GM18508 (cell line): ENCODE results near the gene PITHD1.
"Not testable (repeated sequence)": the region's sequence is repeated elsewhere in the genome, so short reads cannot be mapped to it uniquely, and the experiment has no call there.

Experiments
- ATAC-seq: cut with Tn5 transposase; IDR thresholded peaks from one replicate; pipeline ENCODE4 v1.9.1; 2021; ENCODE audit warnings: moderate number of reproducible peaks; ENCODE audit not compliant: insufficient read depth, unreplicated experiment

The PITHD1 gene

DNA sequence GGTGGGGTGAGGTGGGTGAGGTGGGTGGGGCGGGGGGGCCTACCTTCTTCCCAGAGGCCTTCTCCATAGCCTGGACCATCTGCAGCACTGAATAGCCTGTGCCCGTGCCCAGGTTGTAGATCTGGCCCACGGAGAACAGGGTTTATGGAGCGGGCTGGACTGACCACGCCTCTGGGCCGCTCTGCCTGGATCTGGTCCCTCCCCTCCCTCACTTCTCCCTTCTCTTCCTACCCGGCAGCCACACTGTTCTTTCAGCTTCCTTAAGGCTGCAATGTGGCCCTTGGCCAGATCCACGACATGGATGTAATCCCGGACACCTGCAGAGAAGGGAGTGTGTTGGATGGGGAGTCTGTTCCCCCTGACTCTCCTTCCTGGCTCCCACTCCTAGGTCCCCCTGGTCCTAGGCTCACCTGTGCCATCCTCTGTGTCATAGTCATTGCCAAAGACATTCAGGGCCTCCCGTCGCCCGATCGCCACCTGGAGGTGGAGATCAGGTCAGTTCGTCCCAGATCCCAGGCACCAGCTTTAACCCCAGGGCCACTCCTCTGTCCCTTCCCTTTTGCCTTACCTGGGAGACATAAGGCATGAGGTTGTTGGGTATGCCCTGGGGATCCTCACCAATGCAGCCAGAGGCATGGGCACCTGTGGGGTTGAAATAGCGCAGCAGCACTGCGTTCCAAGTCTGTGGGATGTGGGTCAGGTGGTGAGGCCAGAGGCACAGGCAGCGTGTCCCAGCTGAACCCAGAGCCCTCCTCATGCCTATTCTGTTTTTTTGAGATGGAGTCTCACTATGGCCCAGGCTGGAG is 18.5 kb downstream of the PITHD1 start:
- ATAC-seq, result no peak

DNA sequence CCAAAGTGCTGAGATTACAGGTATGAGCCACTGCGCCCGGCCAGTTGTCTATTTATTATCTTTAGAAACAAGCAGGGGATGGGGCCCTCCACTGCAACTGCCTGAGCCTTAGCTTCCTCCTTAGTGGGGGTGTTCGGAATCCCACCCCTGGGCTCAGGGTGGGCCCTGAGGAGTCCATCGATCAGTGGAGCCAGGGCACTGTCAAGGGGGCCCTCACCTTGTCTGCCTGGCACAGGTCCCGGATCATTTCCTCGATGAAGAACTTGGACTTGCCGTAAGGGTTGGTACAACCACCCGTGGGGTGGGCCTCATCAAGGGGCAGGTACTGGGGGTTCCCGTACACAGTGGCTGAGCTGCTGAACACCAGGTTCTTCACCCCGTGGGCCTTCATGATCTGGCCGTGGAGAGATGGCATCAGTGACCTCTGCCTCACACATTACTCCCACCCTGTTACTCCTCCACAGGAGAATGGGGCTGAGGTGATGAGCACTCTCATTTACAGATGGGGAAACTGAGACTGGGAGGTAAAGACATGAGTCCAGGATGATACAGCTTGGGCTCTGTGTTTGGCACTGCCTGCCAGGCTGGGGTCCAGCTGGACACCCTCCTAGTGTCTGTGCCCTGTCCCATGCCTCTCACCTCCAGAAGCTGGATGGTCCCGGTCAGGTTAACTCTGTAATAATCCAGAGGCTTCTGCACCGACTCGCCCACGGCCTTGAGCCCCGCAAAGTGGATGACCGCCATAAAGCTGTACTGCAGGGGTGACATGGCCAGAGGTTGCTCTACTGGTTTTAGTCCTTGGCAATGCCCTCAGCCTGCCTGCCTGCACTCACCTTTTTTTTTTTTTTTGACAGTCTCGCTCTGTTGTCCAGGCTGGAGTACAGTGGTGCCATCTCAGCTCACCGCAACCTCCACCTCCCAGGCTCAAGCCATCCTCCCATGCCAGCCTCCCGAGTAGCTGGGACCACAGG is 19.5 kb downstream of the PITHD1 start:
- no peak for ATAC-seq

DNA sequence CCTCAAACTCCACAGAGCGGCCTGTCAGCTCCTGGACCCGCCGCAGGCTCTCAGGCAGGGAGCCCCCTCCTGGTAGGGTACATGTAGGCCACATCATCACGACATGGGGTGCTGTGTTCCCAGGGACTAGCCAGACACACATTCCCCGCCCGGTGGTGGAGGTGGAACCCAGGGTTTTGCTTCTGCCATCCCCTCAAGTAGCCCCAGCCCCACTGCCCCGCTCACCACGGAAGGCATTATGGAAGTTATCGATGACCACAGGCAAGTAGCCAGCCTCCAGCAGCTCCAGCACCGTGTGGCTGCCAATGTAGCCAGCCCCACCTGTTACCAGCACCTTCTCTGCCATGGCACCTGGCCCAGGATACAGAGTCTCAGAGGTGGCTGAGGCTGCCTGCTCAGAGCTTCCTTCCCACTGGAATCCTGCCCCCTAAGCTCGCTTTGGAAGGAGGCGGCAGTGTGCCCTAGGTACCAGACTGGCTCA is 20.5 kb downstream of the PITHD1 start:
- no peak for ATAC-seq

DNA sequence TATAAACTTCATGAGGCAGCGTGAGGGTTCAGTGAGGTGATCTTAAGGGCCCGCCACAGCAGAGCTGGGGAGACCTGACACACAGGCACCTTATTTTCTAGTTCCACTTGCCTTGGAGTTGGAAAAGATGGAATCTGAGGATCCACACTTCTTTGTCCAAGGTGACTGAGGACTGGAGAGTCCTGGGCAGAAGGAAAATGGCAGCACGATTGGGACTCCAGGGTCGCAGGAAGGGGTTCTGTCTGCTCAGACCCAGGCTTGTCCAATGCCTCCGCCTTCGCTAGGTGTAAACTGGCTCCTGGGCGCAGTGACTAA is 21.0 kb downstream of the PITHD1 start:
- no peak for ATAC-seq

GRCh38 chr1:23799570-23800399 is 21.6 kb downstream of the PITHD1 start:
- no peak for ATAC-seq

DNA sequence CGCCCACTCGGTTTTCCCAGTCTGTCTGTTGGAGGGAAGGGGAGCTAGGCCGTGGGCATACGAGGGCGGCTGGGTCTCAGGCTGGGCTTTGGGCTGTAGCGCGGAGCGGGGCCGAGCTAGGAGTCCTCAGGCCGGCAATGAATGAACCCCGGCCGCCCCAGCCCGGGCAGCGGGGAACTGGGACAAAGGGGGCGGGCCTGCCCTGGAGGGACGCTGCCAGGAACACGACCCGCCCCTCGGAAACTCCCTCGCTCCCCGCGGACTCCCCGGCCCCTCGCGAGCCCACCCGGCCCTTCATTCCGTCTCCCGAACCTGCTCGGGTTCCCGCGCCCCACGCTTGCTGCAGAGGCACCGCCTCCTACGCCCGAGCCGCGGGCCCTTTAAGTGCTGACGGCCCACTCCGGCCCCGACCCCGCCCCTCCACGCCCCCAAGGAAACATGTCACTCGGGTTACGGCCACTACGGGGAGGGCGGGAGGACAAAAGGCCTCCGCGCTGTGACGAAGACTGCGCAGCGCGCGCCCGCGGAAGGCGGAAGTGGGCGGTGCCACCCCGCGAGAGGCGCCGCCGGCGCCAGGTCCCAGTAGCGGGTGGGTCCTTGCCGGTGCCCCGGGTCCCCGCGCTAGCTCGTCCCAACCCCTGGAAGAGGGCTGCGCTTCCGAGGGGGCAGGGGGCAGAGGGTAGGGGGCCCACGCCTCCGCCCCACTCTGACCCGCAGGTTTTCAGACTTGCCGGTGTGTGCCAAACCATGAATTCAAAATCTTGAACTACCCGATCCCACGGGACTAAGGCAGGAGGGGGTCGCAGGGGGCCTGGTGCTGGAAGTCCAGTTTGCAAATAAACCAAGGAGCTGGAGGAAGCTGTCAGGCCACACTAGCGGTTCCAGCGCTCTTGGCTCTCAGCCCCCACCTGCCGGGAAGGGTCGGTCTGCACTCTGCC is 22.5 kb downstream of the PITHD1 start, which contains the start of gene GALE:
Gene GALE (minus strand): TSS at position 355 of the 938 bp plus-strand sequence. CDS start 1,747 bp downstream, outside the sequence.
- ATAC-seq, result no peak

- no peak for ATAC-seq
Measured at GRCh38 chr1:23801338-23801748, 23.1 kb downstream of the PITHD1 start.

GRCh38 chr1:23801876-23802275 is 23.7 kb downstream of the PITHD1 start:
- no peak for ATAC-seq

DNA sequence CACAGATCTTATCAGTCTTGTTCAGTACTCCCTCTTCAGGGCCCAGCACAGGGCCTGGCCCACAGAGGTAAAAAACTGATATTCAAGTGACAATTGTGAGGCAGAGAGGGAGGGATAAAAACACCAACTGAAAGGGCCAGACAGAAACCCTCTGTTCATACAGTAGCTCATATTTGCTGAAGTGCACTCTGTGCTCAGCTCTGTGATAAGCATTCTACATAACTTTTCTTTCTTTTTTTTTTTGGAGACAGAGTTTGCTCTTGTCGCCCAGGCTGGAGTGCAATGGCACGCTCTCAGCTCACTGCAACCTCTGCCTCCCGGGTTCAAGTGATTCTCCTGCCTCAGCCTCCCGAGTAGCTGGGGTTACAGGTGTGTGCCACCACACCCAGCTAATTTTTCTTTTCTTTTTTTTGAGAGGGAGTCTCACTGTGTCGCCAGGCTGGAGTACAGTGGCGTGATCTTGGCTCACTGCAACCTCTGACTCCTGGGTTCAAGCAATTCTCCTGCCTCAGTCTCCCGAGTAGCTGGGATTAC is 24.7 kb downstream of the PITHD1 start:
- not testable (repeated sequence) for ATAC-seq

GRCh38 chr1:23803674-23804073 is 25.5 kb downstream of the PITHD1 start:
- ATAC-seq, result no peak

DNA sequence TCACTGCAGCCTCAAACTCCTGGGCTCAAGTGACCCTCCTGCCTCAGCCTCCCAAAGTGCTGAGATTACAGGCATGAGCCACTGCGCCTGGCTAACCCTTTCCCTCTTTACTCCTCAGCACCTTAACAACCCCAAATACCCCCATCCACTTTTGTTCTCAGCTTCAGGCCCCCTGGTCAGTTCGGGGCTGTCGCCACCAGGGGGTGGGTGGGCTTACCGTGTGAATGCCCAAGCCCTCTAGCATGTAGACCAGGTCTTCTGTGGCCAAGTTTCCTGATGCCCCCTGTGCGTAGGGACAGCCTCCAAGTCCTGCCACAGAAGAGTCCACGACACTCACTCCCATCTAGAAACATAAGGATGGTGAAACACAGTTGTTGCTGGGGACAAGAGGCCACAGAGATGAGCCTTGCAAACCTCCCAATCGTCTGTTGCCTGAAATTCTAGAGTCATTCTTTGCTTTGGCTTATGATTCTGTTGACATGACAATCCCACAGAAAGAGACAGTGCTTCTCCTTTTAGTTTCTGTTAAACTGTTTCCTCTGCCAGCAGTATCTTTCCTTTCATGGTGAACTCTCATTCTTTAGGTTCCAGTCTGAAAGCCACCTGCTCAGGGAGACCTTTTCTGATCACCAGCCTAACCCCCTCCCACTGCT is 26.1 kb downstream of the PITHD1 start:
- ATAC-seq, result no peak

GRCh38 chr1:23805025-23805424 is 26.8 kb downstream of the PITHD1 start:
- ATAC-seq, result no peak

DNA sequence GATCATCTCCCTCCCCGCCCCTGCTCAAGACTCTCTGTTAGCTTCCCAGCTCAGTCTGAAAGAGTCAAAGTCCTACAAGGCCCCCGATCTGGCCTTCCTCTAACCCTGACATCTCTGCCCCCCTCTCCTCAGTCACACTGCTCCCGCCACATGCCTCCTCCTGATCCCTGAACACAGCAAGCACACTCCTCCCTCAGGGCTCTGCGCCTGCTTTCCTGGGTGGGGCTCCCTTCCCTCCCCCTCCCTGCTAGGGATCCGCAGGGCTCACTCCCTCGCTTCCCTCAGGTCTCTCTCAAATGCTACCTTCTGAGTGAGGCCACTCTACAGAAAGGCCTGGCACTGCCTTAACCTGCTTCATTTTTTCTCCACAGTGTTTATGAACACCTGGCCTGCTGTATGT is 28.1 kb downstream of the PITHD1 start:
- ATAC-seq, result no peak

- ATAC-seq, result no peak
Measured at GRCh38 chr1:23807453-23807852, 29.2 kb downstream of the PITHD1 start.

GRCh38 chr1:23809751-23810171 is 31.5 kb downstream of the PITHD1 start:
- no peak for ATAC-seq

- no peak for ATAC-seq
Measured at GRCh38 chr1:23810818-23811540, 32.8 kb downstream of the PITHD1 start.

DNA sequence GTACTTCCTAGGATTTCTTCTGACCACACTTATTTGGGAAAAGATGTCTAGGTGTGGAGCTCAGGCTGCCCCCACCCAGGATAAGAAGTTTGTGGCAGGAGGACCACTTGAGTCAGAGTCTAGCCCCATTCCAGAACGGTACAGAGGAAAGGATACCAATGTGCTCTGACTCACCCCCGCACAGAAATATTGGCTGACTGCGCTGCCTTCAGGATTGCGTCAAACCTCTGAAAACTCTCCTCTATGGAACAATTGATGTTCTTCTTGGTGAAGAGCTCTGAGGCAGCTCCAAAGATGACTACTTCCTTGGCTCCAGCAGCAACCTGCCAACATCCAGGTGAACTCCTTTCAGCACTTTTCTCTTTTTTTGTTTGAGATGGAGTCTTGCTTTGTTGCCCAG is 35.8 kb downstream of the PITHD1 start:
- no peak for ATAC-seq

DNA sequence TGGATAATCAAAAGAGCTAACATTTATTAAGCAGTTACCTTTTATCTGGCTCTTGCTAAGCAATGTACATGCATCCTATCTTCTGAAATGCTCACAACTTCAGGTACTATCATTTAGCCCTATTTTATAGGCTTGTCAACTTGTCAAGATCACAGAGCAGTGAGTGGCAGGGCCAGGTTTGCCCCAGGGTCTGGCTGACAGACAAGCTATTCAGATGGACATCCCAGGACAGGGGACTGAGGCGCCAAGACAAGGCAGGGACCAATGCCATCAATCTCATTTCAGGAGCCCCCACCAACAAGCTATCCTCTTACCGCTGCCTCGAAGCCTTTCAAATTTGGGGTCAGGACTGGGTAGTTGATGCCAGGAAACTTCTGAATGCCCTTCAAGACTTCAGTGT is 38.1 kb downstream of the PITHD1 start:
- ATAC-seq, result no peak
